Sigmoid colon (tissue), 7 donors: ENCODE measurements around the gene GPC1. TPM values are rescaled to one million over a fixed set of nuclear protein-coding genes. Genes with fewer than 3 reads are reported as not detected.

Source experiments
- DNase-seq: peaks from one replicate; pipeline ENCODE4 v3.0.0-alpha.2; 2019
- H3K27ac ChIP-seq, 4 donors: fragments of 200-600 bp; sonication (generic); one replicate each; pipeline ENCODE4 v1.5.1; 2016 to 2019; ENCODE audit warnings: mild to moderate bottlenecking in 1 of 4
- H3K27me3 ChIP-seq, 3 donors: fragments of 200-600 bp; sonication (generic); one replicate each; pipeline ENCODE4 v1.5.1; 2019; ENCODE audit warnings: mild to moderate bottlenecking in 1 of 3
- H3K36me3 ChIP-seq, 4 donors: fragments of 200-600 bp; sonication (generic); one replicate each; pipeline ENCODE4 v1.5.1; 2016 to 2019
- H3K4me1 ChIP-seq, 4 donors: fragments of 200-600 bp; sonication (generic); one replicate each; pipeline ENCODE4 v1.5.1; 2017 to 2019
- H3K4me3 ChIP-seq, 4 donors: fragments of 200-600 bp; sonication (generic); one replicate each; pipeline ENCODE4 v1.5.1; 2017 to 2019; ENCODE audit warnings: mild to moderate bottlenecking in 2 of 4, moderate library complexity in 1 of 4
- H3K9me3 ChIP-seq, 4 donors: fragments of 200-600 bp in 3 of 4; sonication (generic) in 3 of 4; one replicate each; pipeline versions ENCODE4 v1.5.1 to v1.6.1; 2013 to 2019
- EP300 ChIP-seq, 4 donors: sonication (generic); formaldehyde crosslinking; IDR thresholded peaks; one replicate each; pipeline ENCODE4 v1.6.1; 2017; ENCODE audit warnings: antibody characterized with exemption in 4 of 4
- POLR2A ChIP-seq, 2 donors: fragments of 450-650 bp; IDR thresholded peaks; one replicate each; pipeline ENCODE4 v1.6.1; 2016; ENCODE audit warnings: antibody characterized with exemption in 2 of 2, mild to moderate bottlenecking in 2 of 2, moderate library complexity in 2 of 2
- POLR2AphosphoS5 ChIP-seq, 4 donors: sonication (generic); formaldehyde crosslinking; IDR thresholded peaks; one replicate each; pipeline ENCODE4 v1.6.1; 2017; ENCODE audit warnings: antibody characterized with exemption in 4 of 4
- WGBS, 2 donors: extraction: QIAGEN DNeasy Blood & Tissue Kit; methylation state at CpG; one replicate each; pipeline ENCODE4 v1.1.7; 2013; 5-methylcytosine and 5-hydroxymethylcytosine counted together
- intact Hi-C: fragments of 100-400 bp; cut with DNase I; formaldehyde crosslinking; loops from one replicate; pipeline ENCODE4 v1.15.1; 2023
- polyA plus RNA-seq, 3 donors: library from polyadenylated mRNA; stranded (reverse); fragments of 200-250 nt; gene quantifications; one replicate each; pipeline ENCODE4 v1.2.3, GENCODE V29; 2013
- total RNA-seq, 4 donors: library from RNA; depleted of rRNA; stranded (reverse); fragments of >200 nt; gene quantifications; one replicate each; pipeline ENCODE4 v1.1.0, GENCODE V29; 2016
- TF ChIP-seq, protein P1 (sequence below), 4 experiments: fragments of 450-650 bp in 3 of 4; fragments of 200-600 bp in 1 of 4; IDR thresholded peaks; one replicate each; pipeline ENCODE4 v1.5.1; 2016 to 2019; ENCODE audit warnings: antibody characterized with exemption in 4 of 4, mild to moderate bottlenecking in 3 of 4, moderate library complexity in 2 of 4
- donor health status: healthy with polysubstance abuse.
- donor health status: Bipolar disorder and iron deficiency.
- donor health status: healthy.

The GPC1 gene
- total and polyA plus RNA-seq, 7 donors = 3.0 to 30.7 (median 15.8) TPM

DNA sequence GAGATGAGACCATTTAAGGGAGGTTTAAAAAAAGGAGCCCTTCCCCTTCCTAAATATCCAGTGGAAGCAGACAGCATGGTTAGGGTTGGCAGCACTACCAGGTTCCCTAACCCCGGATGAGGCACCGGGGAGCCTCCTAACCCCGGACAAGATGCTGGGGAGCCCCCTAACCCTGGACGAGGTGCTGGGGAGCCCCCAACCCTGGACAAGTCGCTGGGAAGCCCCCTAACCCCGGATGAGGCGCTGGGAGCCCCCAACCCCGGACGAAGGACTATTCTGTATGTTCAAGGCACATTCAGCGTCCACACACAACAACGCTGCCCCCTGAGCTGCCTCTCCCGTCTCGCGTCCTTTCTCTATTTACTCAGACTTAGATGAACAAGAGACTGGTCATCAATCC lies 70.4 kb downstream of the GPC1 start:
- no peaks in the 10 kb centered on the region for H3K4me1 ChIP-seq
- 89 to 90% methylated on average over 14 of the region's 14 CpGs for WGBS, 2 donors
- no peak overlapping the region for H3K4me3 ChIP-seq
- H3K36me3 ChIP-seq = peaks cover 0 to 3% (median 0%) of the 10 kb centered on the region in 4 donors
- TF ChIP-seq POLR2AphosphoS5 (IDR thresholded peaks at IDR 0.05) (no peak), EP300 (IDR thresholded peaks at IDR 0.05) (no peak), POLR2A (IDR thresholded peaks at IDR 0.05) (no peak)
- TF ChIP-seq, protein P1, sequence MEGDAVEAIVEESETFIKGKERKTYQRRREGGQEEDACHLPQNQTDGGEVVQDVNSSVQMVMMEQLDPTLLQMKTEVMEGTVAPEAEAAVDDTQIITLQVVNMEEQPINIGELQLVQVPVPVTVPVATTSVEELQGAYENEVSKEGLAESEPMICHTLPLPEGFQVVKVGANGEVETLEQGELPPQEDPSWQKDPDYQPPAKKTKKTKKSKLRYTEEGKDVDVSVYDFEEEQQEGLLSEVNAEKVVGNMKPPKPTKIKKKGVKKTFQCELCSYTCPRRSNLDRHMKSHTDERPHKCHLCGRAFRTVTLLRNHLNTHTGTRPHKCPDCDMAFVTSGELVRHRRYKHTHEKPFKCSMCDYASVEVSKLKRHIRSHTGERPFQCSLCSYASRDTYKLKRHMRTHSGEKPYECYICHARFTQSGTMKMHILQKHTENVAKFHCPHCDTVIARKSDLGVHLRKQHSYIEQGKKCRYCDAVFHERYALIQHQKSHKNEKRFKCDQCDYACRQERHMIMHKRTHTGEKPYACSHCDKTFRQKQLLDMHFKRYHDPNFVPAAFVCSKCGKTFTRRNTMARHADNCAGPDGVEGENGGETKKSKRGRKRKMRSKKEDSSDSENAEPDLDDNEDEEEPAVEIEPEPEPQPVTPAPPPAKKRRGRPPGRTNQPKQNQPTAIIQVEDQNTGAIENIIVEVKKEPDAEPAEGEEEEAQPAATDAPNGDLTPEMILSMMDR (IDR thresholded peaks at IDR 0.05) = no peak
- H3K9me3 ChIP-seq = no peaks in the 10 kb centered on the region
- no peak overlapping the region for H3K27ac ChIP-seq
- no peaks in the 10 kb centered on the region for H3K27me3 ChIP-seq
- peak; percentile 64 for DNase-seq
- intact Hi-C loops = no loop called here

DNA sequence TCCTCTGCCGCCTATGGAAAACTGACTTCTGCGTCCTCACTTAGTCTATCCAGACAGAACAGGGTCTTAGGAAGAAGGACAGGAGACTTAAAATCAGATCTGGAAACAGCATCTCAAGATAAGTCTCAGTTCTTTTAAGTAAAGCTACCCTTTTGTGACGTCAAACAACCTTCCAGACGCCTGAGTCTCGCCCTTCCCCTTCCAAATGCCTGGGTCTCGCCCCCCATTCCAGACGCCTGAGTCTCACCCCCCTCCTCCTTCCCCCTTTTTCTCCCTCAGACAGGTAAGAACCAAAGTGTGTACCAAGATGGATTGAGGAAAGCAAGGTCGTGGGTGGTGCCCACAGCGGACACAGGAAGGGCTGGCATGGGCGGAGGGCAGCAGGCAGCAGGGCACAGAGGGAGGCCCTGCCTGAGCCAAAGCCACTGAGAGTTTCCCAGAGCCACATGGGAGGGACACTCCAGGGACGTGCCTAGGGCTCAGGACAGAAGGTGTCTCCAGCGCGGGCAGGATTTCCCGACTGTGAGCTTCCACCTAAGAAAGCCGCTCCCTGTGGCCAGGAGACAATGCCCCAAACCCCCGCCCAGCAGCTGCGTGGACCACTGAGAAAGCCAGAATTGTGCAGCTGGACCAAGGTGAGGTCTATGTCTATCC lies 71.1 kb downstream of the GPC1 start:
- TF ChIP-seq EP300 (IDR thresholded peaks at IDR 0.05) (no peak), POLR2A (IDR thresholded peaks at IDR 0.05) (no peak), POLR2AphosphoS5 (IDR thresholded peaks at IDR 0.05) (no peak)
- TF ChIP-seq, protein P1 (IDR thresholded peaks at IDR 0.05) = no peak
- WGBS, 2 donors = 89 to 92% methylated on average over 17 of the region's 17 CpGs
- DNase-seq = no peak
- peaks cover 0 to 3% (median 0%) of the 10 kb centered on the region in 4 donors for H3K36me3 ChIP-seq
- no peak overlapping the region for H3K27ac ChIP-seq
- H3K4me1 ChIP-seq = no peaks in the 10 kb centered on the region
- intact Hi-C loops = no loop called here
- no peaks in the 10 kb centered on the region for H3K9me3 ChIP-seq
- no peaks in the 10 kb centered on the region for H3K27me3 ChIP-seq
- H3K4me3 ChIP-seq = no peak overlapping the region

DNA sequence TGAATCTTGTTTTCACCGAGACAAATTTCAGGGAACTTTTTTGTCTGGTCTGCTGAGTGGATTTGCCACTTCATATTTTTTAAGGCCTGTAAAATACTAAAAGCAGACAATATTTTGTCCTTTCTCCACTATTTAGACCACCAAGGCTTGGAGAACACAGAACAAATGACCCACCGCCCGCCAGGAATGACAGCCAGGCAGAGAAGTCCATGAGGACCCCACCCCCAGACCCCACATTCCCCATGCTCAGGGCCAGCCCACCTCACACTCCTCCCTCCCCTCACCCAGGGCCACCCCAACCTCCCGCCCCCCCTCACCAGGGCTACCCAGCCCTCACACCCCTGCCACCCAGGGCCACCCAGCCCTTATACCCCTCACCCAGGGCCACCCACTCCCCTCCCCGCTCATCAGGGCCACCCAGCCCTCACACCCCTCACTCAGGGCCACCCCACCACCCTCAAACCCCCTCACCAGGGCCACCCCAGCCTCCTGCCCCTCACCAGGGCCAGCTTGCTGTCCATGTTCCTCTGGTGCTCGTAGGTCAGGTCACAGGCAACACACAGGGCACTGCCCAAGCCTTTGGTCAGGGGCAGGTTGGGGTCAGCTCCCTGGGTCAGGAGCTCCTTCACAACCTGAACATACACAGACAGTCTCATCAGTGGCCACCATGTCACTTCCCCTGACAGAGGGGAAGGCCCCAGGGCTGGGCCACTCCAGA lies 71.8 kb downstream of the GPC1 start:
- H3K36me3 ChIP-seq = peaks cover 0 to 3% (median 0%) of the 10 kb centered on the region in 4 donors
- 93 to 96% methylated on average over 6 of the region's 6 CpGs for WGBS, 2 donors
- DNase-seq = no peak
- no peak for TF ChIP-seq EP300 (IDR thresholded peaks at IDR 0.05)
- no peak for TF ChIP-seq POLR2AphosphoS5 (IDR thresholded peaks at IDR 0.05)
- TF ChIP-seq POLR2A (IDR thresholded peaks at IDR 0.05) = no peak
- TF ChIP-seq, protein P1 (IDR thresholded peaks at IDR 0.05) = no peak
- no peaks in the 10 kb centered on the region for H3K27me3 ChIP-seq
- H3K27ac ChIP-seq = no peak overlapping the region
- no peak overlapping the region for H3K4me3 ChIP-seq
- intact Hi-C loops = no loop called here
- no peaks in the 10 kb centered on the region for H3K9me3 ChIP-seq
- H3K4me1 ChIP-seq = no peaks in the 10 kb centered on the region

DNA sequence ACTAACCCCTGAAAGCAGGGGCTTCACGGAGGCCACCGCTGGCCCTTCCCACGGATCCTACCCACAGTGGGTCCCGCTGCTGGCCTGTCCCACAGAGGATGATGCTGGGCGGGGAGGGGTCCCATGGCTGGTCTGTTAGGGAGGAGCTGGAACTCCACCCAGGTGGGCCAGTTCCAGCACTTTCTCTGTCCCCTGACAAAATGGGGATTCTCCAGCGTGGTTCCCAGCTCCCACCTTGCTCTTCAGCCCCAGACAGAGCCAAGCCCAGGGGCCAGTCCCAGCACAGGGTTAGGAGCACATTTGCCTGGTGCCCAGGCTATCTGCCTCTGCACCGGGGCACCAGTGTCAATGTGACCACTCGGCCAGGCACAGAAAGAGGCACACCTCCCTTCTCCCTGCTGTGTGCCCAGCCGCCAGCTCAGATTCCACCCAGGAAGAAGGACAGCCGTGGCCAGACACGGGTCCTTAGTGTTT lies 72.4 kb downstream of the GPC1 start:
- Histone ChIP-seq H3K36me3 (peaks cover 0 to 3% (median 0%) of the 10 kb centered on the region in 4 donors), H3K27me3 (no peaks in the 10 kb centered on the region), H3K4me1 (no peaks in the 10 kb centered on the region), H3K9me3 (no peaks in the 10 kb centered on the region), H3K27ac (no peak overlapping the region), H3K4me3 (no peak overlapping the region)
- no peak for TF ChIP-seq POLR2A (IDR thresholded peaks at IDR 0.05)
- TF ChIP-seq, protein P1 (IDR thresholded peaks at IDR 0.05) = no peak
- TF ChIP-seq POLR2AphosphoS5 (IDR thresholded peaks at IDR 0.05) = no peak
- no peak for TF ChIP-seq EP300 (IDR thresholded peaks at IDR 0.05)
- no peak for DNase-seq
- 94 to 95% methylated on average over 11 of the region's 11 CpGs for WGBS, 2 donors
- intact Hi-C loops = no loop called here
